CD14-positive monocyte (primary cell): ENCODE measurements around the gene MEX3D. TPM values are rescaled to one million over a fixed set of nuclear protein-coding genes. Genes with fewer than 3 reads are reported as not detected.
"Not testable (repeated sequence)": the region's sequence is repeated elsewhere in the genome, so short reads cannot be mapped to it uniquely, and the experiment has no call there.

ENCODE experiments used
- DNase-seq, 3 donors: peaks; one replicate each; pipeline ENCODE4 v3.0.0-alpha.2; 2011 to 2022
- H2AFZ ChIP-seq: 2 replicates; pipeline ENCODE4 v1.6.0; 2012; ENCODE audit warnings: mild to moderate bottlenecking, low read depth, low read length, inconsistent platforms; ENCODE audit not compliant: insufficient read depth, poor library complexity, severe bottlenecking
- H3K27ac ChIP-seq, 2 donors: 1 replicate in 1 of 2; 2 replicates in 1 of 2; pipeline ENCODE4 v1.5.1; 2012 to 2013; ENCODE audit warnings: low read length in 2 of 2, control low read depth in 1 of 2, inconsistent platforms in 1 of 2, low read depth in 1 of 2, mild to moderate bottlenecking in 1 of 2
- H3K27me3 ChIP-seq, 2 donors: one replicate each; pipeline versions ENCODE4 v1.6.0 to v1.6.1; 2011 to 2013; ENCODE audit warnings: low read length in 2 of 2; ENCODE audit not compliant: control insufficient read depth in 2 of 2, insufficient read depth in 2 of 2
- H3K36me3 ChIP-seq, 2 donors: replicated peaks in 1 of 2; 1 replicate in 1 of 2; 2 replicates in 1 of 2; pipeline versions ENCODE4 v1.5.1 to v1.6.1; 2012 to 2013; ENCODE audit warnings: low read length in 2 of 2, control low read depth in 1 of 2, inconsistent platforms in 1 of 2, mild to moderate bottlenecking in 1 of 2; ENCODE audit not compliant: insufficient read depth in 2 of 2, control insufficient read depth in 1 of 2
- H3K4me1 ChIP-seq, 2 donors: 1 replicate in 1 of 2; 2 replicates in 1 of 2; pipeline versions ENCODE4 v1.5.1 to v1.6.1; 2012 to 2013; ENCODE audit warnings: low read length in 2 of 2, control low read depth in 1 of 2, inconsistent platforms in 1 of 2, mild to moderate bottlenecking in 1 of 2, moderate library complexity in 1 of 2; ENCODE audit not compliant: insufficient read depth in 2 of 2, control insufficient read depth in 1 of 2
- H3K4me2 ChIP-seq: replicated peaks from 2 replicates; pipeline ENCODE3; 2012; ENCODE audit warnings: low read length, moderate library complexity, mild to moderate bottlenecking; ENCODE audit not compliant: poor library complexity, severe bottlenecking; ENCODE audit errors: extremely low read depth
- H3K4me3 ChIP-seq, 3 experiments: fragments of 200-600 bp in 1 of 3; sonication (generic) in 1 of 3; replicated peaks in 1 of 3; 1 replicate in 2 of 3; 2 replicates in 1 of 3; pipeline ENCODE4 v1.5.1; 2011 to 2013; ENCODE audit warnings: low read length in 3 of 3, mild to moderate bottlenecking in 3 of 3, control low read depth in 2 of 3, low read depth in 2 of 3, inconsistent platforms in 1 of 3, moderate library complexity in 1 of 3
- H3K79me2 ChIP-seq: 2 replicates; pipeline ENCODE4 v1.6.0; 2012; ENCODE audit warnings: mild to moderate bottlenecking, control low read depth, inconsistent platforms, low read length, moderate library complexity; ENCODE audit not compliant: insufficient read depth
- H3K9ac ChIP-seq: 2 replicates; pipeline ENCODE4 v1.6.0; 2017; ENCODE audit warnings: low read length, mild to moderate bottlenecking; ENCODE audit not compliant: insufficient read depth, poor library complexity, severe bottlenecking
- H3K9me3 ChIP-seq, 2 donors: replicated peaks in 1 of 2; 1 replicate in 1 of 2; 2 replicates in 1 of 2; pipeline versions ENCODE4 v1.5.1 to v1.6.1; 2012 to 2013; ENCODE audit warnings: low read length in 2 of 2, control low read depth in 1 of 2; ENCODE audit not compliant: control insufficient read depth in 1 of 2, insufficient read depth in 1 of 2
- H4K20me1 ChIP-seq: 2 replicates; pipeline ENCODE4 v1.6.0; 2012; ENCODE audit warnings: mild to moderate bottlenecking, low read length, control low read depth, moderate library complexity; ENCODE audit not compliant: insufficient read depth
- H3K27ac Mint-ChIP-seq, 7 donors: one replicate each; pipeline ENCODE4 v1.8.0; 2020; ENCODE audit warnings: mild to moderate bottlenecking in 7 of 7, mixed read lengths in 7 of 7, moderate library complexity in 6 of 7, inconsistent platforms in 2 of 7
- H3K27me3 Mint-ChIP-seq, 3 donors: one replicate each; pipeline ENCODE4 v1.8.0; 2021 to 2022; ENCODE audit warnings: low read depth in 3 of 3, mild to moderate bottlenecking in 3 of 3, mixed read lengths in 3 of 3, moderate library complexity in 3 of 3, inconsistent platforms in 1 of 3
- H3K36me3 Mint-ChIP-seq, 2 donors: one replicate each; pipeline ENCODE4 v1.8.0; 2020; ENCODE audit warnings: mixed read lengths in 2 of 2, inconsistent platforms in 1 of 2, mild to moderate bottlenecking in 1 of 2
- H3K4me1 Mint-ChIP-seq: one replicate; pipeline ENCODE4 v1.8.0; 2020; ENCODE audit warnings: mild to moderate bottlenecking, mixed read lengths
- H3K4me3 Mint-ChIP-seq, 2 donors: one replicate each; pipeline ENCODE4 v1.8.0; 2020; ENCODE audit warnings: mild to moderate bottlenecking in 2 of 2, mixed read lengths in 2 of 2, moderate library complexity in 1 of 2
- H3K9me3 Mint-ChIP-seq, 7 donors: one replicate each; pipeline ENCODE4 v1.8.0; 2020 to 2022; ENCODE audit warnings: mixed read lengths in 7 of 7, mild to moderate bottlenecking in 6 of 7, moderate library complexity in 6 of 7, inconsistent platforms in 2 of 7
- WGBS: methylation state at CpG from one replicate; pipeline ENCODE4 v1.1.5; 2013; ENCODE audit warnings: missing lambda C conversion rate; ENCODE audit not compliant: insufficient coverage; 5-methylcytosine and 5-hydroxymethylcytosine counted together
- intact Hi-C, 2 donors: fragments of 100-400 bp; cut with micrococcal nuclease; formaldehyde crosslinking; loops; one replicate each; pipeline versions ENCODE4 v1.15.0 to v1.15.1; 2023
- polyA plus RNA-seq, 3 donors: library from polyadenylated mRNA; depleted of rRNA in 1 of 3; unstranded in 2 of 3; stranded (reverse) in 1 of 3; fragments of 300-500 nt in 2 of 3; fragments of >200 nt in 1 of 3; fragmentation: Illumina TruSeq in 2 of 3; gene quantifications; 1 replicate in 2 of 3; 2 replicates in 1 of 3; pipeline ENCODE4 v1.2.3, GENCODE V29; 2012 to 2021
- TF ChIP-seq, protein P1 (sequence below): fragments of 200-600 bp; IDR thresholded peaks from one replicate; pipeline ENCODE4 v1.8.0; 2022; ENCODE audit warnings: antibody characterized with exemption, mild to moderate bottlenecking

MEX3D gene
- polyA plus RNA-seq, 3 donors = 0.08 to 1.0 (median 0.10) TPM

DNA sequence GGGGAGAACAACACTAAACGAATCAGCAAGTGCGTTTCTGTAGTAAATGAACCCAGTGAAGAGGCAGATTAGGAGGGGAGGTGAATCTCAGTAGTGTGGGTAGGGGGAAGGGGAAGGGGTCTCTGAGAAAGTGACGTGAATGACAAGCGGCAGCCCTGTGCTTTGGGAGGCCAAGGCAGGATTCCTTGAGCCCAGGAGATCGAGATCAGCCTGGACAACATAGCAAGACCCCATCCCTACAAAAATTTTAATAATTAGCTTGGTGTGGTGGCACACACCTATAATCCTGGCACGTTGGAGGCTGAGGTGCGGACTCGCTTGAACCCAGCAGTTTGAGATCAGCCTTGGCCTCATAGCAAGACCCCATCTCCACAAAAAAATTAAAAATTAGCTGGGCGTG, 36.1 kb downstream of the MEX3D start:
- H3K27me3 Mint-ChIP-seq = peaks cover 8 to 18% (median 8%) of the 10 kb centered on the region in 3 donors
- intact Hi-C loops = no loop called here
- WGBS = 100% methylated on average over 1 of the region's 9 CpGs

DNA sequence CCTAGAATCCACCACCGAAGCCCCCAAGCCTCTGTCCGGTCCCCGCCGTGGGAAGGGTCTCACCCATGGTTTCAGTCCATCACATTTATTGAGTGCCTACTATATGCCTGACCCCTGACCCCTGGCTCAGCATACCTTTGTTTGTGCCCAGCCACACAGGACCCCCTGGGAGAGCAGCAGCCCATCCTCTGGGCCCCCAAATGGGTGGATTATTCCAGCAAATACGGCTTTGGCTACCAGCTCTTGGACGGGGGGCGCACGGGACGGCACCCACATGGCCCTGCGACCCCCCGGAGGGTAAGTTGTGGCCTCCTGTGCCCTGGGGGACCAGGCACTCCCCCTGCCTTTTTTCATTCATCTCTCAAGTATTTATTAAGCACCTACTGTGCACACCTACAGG, 36.5 kb downstream of the MEX3D start:
- Histone ChIP-seq H3K4me1 (no peaks in the 10 kb centered on the region), H4K20me1 (no peaks in the 10 kb centered on the region), H2AFZ (no peak overlapping the region), H3K36me3 (no peaks in the 10 kb centered on the region), H3K27ac (no peak overlapping the region), H3K27me3 (no peaks in the 10 kb centered on the region), H3K9ac (no peak overlapping the region), H3K4me3 (no peak overlapping the region), H3K4me2 (no peak overlapping the region), H3K9me3 (no peaks in the 10 kb centered on the region), H3K79me2 (no peaks in the 10 kb centered on the region)
- intact Hi-C loops = no loop called here
- DNase-seq = no peak
- WGBS = 90% methylated on average over 9 of the region's 11 CpGs
- Mint-ChIP-seq H3K9me3 (peaks cover 0 to 5% (median 1%) of the 10 kb centered on the region in 7 donors), H3K36me3 (no peaks in the 10 kb centered on the region), H3K4me3 (no peak overlapping the region), H3K4me1 (no peaks in the 10 kb centered on the region), H3K27me3 (peaks cover 8 to 20% (median 10%) of the 10 kb centered on the region in 3 donors), H3K27ac (no peak overlapping the region)
- TF ChIP-seq, protein P1, sequence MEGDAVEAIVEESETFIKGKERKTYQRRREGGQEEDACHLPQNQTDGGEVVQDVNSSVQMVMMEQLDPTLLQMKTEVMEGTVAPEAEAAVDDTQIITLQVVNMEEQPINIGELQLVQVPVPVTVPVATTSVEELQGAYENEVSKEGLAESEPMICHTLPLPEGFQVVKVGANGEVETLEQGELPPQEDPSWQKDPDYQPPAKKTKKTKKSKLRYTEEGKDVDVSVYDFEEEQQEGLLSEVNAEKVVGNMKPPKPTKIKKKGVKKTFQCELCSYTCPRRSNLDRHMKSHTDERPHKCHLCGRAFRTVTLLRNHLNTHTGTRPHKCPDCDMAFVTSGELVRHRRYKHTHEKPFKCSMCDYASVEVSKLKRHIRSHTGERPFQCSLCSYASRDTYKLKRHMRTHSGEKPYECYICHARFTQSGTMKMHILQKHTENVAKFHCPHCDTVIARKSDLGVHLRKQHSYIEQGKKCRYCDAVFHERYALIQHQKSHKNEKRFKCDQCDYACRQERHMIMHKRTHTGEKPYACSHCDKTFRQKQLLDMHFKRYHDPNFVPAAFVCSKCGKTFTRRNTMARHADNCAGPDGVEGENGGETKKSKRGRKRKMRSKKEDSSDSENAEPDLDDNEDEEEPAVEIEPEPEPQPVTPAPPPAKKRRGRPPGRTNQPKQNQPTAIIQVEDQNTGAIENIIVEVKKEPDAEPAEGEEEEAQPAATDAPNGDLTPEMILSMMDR = no peak

More for the DNA sequence above, 36.1 kb downstream of the MEX3D start:
- Mint-ChIP-seq H3K36me3 (no peaks in the 10 kb centered on the region), H3K27ac (no peak overlapping the region), H3K4me3 (no peak overlapping the region), H3K9me3 (peaks cover 0 to 5% (median 1%) of the 10 kb centered on the region in 7 donors), H3K4me1 (no peaks in the 10 kb centered on the region)
- Histone ChIP-seq H3K9me3 (no peaks in the 10 kb centered on the region), H3K4me2 (no peak overlapping the region), H3K27me3 (no peaks in the 10 kb centered on the region), H3K4me1 (no peaks in the 10 kb centered on the region), H3K79me2 (no peaks in the 10 kb centered on the region), H3K4me3 (no peak overlapping the region), H3K36me3 (no peaks in the 10 kb centered on the region), H4K20me1 (no peaks in the 10 kb centered on the region), H3K9ac (no peak overlapping the region), H2AFZ (no peak overlapping the region), H3K27ac (no peak overlapping the region)
- DNase-seq = no peak
- TF ChIP-seq, protein P1 = no peak

DNA sequence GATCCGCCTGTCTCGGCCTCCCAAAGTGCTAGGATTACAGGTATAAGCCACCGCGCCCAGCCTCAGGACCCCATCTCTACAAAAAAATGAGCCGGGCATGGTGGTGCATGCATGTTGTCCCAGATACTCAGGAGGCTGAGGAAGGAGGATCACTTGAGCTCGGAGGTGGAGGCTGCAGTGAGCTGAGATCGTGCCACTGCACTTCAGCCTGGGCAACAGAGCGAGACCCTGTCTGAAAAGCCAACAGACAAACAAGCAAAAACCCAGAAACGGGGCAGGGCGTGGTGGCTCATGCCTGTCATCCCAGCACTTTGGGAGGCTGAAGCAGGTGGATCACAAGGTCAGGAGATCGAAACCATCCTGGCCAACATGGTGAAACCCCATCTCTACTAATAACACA, 37.3 kb downstream of the MEX3D start:
- H3K4me1 ChIP-seq, H3K9me3 ChIP-seq, intact Hi-C loops, H3K4me2 ChIP-seq, H2AFZ ChIP-seq, H3K9ac ChIP-seq, H4K20me1 ChIP-seq, H3K4me1 Mint-ChIP-seq, H3K27ac Mint-ChIP-seq, H3K27me3 ChIP-seq, H3K36me3 Mint-ChIP-seq, H3K4me3 ChIP-seq, DNase-seq, H3K36me3 ChIP-seq, H3K27ac ChIP-seq, H3K4me3 Mint-ChIP-seq, H3K79me2 ChIP-seq, H3K9me3 Mint-ChIP-seq: not testable (repeated sequence)
- 97% methylated on average over 6 of the region's 11 CpGs for WGBS
- H3K27me3 Mint-ChIP-seq = peaks cover 7 to 22% (median 12%) of the 10 kb centered on the region in 3 donors
